SHP77 treated with DMSO at 0.1 percent for 48 hours (cell line): Measurements from ENCODE around the gene DMRT3.
"Not testable (repeated sequence)": the region's sequence is repeated elsewhere in the genome, so short reads cannot be mapped to it uniquely, and the experiment has no call there.

ENCODE experiments used
- DNase-seq: peaks from one replicate; lab custom pipeline; 2025; lab: John Stamatoyannopoulos, UW

DMRT3 gene

DNA sequence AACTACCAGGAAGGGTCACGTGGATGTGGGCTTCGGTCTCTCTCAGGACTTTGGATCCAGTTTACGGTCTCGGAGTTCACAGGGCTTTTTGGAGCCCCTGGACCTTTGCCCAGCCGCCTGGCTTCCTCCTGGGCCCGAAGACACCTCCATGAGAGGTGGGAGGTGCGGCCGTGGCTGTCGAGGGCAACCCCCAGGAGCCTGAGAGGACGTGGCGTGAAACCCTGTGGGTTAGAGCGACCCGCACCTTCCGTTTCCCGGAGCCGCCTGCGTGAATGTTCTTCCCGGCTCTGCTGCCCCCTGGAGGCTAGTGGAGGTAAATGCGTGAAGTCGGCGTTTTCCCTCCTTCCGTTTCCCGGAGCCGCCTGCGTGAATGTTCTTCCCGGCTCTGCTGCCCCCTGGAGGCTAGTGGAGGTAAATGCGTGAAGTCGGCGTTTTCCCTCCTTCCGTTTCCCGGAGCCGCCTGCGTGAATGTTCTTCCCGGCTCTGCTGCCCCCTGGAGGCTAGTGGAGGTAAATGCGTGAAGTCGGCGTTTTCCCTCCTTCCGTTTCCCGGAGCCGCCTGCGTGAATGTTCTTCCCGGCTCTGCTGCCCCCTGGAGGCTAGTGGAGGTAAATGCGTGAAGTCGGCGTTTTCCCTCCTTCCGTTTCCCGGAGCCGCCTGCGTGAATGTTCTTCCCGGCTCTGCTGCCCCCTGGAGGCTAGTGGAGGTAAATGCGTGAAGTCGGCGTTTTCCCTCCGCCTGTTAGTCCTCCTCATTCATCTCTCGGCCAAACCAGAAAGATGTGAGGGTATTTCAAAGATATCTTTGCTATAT is 22.1 kb downstream of the DMRT3 start:
- not testable (repeated sequence) for DNase-seq

DNA sequence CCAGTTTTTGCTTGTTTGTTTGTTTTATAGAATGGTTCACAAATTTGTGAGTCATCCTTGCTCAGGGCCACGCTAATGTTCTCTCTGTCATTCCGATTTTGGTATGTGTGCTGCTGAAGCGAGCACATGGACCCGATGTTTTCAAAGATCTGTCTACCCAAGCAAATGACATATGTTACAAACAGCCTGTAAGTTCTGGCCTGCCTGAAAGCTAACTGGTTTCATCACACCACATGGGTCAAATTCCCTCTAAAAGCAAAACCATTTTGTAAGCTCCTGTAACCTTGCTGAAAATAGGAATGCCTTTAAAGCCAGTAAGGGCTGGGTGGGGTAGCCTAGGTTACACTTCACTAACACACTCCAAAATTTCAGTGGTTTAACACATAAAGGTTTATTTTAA is 25.4 kb downstream of the DMRT3 start:
- DNase-seq, result no peak

- DNase-seq, result no peak
These were observed 26.2 kb downstream of the DMRT3 start for GRCh38 chr9:1002678-1003077.

DNA sequence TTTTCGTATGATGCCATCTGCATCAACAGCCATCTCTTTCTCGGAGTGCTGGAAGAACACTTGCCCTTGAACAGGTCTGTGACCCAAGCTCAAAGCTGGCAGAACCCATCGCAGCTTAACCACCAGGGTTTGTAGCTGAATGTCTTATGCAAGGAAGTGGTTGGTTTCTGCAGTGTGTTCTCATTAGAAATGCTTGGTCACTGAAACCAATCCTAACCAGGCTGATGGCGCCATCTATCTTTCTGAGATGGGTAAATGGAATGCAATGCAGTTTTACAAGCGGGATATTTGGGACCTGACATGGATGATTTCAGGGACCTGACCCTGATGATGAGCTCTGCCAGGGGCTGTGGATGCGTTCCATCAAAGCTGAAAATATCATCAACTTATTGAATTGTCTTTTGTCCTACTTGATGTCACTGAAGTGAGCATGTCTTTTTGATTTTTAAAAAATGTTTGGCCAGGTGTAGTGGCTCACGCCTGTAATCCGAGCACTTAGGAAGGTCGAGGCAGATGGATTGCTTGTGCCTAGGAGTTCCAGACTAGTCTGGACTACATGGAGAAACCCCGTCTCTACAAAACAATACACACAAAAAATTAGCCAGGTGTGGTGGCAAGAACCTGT is 28.7 kb downstream of the DMRT3 start:
- no peak for DNase-seq

GRCh38 chr9:1007312-1007711 is 30.9 kb downstream of the DMRT3 start:
- no peak for DNase-seq

- no peak for DNase-seq
These were observed 31.8 kb downstream of the DMRT3 start for GRCh38 chr9:1008216-1008615.

DNA sequence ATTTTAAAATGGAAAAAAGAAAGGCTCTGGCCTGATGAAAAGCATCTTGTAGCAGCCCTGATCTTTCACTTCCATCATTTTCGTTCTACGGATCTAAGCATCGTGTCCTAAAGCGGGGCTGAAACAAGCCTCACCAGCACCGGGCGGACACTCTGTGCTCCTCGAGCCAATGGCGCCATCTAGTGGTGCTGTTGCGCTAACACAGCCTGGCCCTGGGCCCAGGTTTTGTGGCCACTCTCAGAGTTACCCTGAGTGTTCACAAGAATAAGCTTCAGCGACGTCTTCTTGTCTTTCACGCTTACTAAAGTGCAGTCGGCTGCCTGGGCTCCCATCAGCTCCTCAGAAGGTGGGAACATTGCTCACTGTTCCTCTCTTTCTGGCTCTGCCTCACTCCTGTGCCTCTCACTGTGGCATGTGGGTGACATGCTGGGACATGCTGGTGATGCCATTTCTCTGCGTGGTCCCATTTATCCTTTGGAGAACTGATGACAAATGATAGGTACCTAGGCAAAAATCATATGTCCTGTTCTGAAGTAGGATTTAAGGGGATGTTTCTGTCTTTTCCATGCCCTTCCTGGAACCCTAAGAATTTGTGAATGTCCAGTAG is 32.7 kb downstream of the DMRT3 start:
- peak; percentile 1 for DNase-seq

GRCh38 chr9:1013021-1013420 is 36.6 kb downstream of the DMRT3 start:
- DNase-seq, result no peak

DNA sequence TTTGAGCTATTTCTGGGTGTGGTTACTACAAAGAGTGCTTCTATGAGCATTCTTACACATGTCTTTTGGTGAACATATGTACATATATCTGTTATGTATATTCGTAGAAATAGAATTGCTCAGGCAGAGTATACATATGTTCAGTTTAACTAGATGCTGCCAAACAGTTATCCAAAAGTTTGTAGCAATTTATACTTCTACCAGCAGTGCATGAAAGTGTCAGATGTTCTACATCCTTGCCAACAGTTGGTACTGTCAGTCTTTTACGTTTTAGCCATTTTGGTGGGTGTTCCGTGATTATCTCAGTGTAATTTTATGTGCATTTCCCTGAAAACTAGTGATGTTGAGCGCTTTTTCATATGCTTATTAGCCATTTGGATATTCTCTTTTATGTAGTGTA is 37.8 kb downstream of the DMRT3 start:
- DNase-seq, result no peak

DNA sequence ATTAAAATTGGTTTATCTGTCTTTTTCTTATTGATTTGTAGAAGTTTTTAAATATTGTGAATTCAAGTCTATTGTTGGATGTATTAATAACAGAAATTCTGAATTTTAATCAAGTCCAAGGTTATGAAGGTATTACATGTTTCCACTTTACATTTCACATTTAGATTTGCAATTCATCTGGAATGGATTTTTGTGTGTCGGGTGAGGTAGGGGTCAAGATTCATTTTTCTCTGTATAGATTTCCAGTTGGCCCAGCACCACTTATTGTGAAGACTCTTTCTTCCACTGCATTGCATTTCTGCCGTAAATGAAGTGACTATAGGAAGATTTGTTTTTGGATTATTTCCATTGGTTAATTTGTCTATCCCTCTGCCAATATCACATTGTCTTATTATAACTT is 38.2 kb downstream of the DMRT3 start:
- no peak for DNase-seq

- DNase-seq, result no peak
These were observed 41.7 kb downstream of the DMRT3 start for GRCh38 chr9:1018121-1018520.

- DNase-seq, result no peak
These were observed 47.7 kb downstream of the DMRT3 start for GRCh38 chr9:1024112-1024511.

GRCh38 chr9:1025131-1025530 is 48.7 kb downstream of the DMRT3 start:
- no peak for DNase-seq

DNA sequence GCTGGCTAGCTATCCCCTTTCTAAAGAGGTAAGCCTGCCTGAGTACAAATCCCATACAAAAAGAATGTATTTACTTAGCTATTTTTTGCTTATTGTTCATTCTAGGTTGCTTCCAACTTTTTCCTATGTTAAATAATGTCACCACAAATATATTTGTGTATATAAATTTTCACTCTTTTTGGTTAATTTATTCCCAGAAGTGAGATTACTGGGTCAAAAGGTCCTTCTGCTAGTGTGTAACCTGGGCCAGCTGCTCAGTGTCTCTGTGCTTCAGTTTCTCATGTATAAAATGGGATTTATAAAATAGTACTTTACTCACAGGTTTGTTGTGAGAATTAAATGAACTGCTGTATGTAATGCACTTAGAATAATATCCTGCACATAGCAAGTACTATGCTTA is 49.8 kb downstream of the DMRT3 start:
- DNase-seq, result no peak

DNA sequence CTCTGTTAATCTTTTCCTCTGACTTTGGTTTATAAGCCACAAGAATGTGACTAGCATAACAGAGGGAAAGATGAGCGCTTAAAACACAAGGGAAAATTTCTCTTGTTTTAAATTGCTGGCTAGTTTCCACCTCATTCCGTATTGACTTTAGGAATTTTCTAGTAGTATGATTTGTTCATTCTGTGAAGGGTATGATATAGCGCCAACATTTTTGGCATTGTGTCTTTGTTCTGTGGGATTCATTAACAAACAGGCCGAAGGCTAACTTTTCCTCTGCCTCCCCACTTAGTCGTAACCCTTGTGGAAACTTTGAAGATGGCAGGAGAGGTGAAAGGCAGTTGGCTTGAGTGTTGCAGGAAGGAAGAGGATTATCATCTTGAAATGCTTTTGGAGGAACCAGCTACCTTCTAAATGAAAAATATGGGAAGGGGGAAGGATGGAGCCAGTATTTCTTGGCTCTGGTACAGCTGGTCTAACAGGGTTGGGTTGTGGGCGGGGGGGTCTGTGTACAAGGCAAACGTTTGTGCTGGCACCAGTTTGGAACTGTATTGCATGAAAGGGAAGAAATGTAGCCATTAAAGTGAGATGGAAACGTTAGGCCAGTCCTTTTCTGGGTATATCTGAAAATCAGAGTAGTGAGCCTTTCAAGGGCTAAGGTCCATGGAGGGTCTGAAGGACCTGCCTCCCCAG is 52.2 kb downstream of the DMRT3 start:
- no peak for DNase-seq

GRCh38 chr9:1031951-1032601 is 55.6 kb downstream of the DMRT3 start:
- no peak for DNase-seq

GRCh38 chr9:1034271-1034670 is 57.8 kb downstream of the DMRT3 start:
- no peak for DNase-seq

GRCh38 chr9:1039589-1039988 is 63.1 kb downstream of the DMRT3 start:
- no peak for DNase-seq
